Activated T-helper 17 cell treated with anti-CD3 and anti-CD28 coated beads, Interleukin-2, amount 50 U/mL, for 72 hours (primary cell): ENCODE data around the gene CALML4. TPM values are rescaled to one million over a fixed set of nuclear protein-coding genes. Genes with fewer than 3 reads are reported as not detected.
"Not testable (repeated sequence)": the region's sequence is repeated elsewhere in the genome, so short reads cannot be mapped to it uniquely, and the experiment has no call there.

Experiments
- ATAC-seq: fragments of 150-1000 bp; cut with Tn5 transposase; replicated peaks from 2 replicates; pipeline ENCODE4 v1.10.0; 2021; ENCODE audit warnings: mild to moderate bottlenecking, moderate library complexity
- H3K27ac Mint-ChIP-seq: one replicate; pipeline ENCODE4 v1.8.0; 2022; ENCODE audit warnings: mixed read lengths
- H3K27me3 Mint-ChIP-seq: one replicate; pipeline ENCODE4 v1.8.0; 2022; ENCODE audit warnings: mixed read lengths
- H3K36me3 Mint-ChIP-seq: one replicate; pipeline ENCODE4 v1.8.0; 2022; ENCODE audit warnings: low read depth, mild to moderate bottlenecking, mixed read lengths
- H3K4me1 Mint-ChIP-seq: one replicate; pipeline ENCODE4 v1.8.0; 2022; ENCODE audit warnings: mixed read lengths
- H3K4me3 Mint-ChIP-seq: one replicate; pipeline ENCODE4 v1.8.0; 2022; ENCODE audit warnings: mild to moderate bottlenecking, mixed read lengths
- H3K9me3 Mint-ChIP-seq: one replicate; pipeline ENCODE4 v1.8.0; 2022; ENCODE audit warnings: mixed read lengths
- total RNA-seq, 2 donors: library from RNA; stranded (reverse); gene quantifications; one replicate each; pipeline ENCODE4 v1.2.3, GENCODE V29; 2022

Gene CALML4
- total RNA-seq, 2 donors from 2014 or later, result 8.0 to 12.5 TPM

DNA sequence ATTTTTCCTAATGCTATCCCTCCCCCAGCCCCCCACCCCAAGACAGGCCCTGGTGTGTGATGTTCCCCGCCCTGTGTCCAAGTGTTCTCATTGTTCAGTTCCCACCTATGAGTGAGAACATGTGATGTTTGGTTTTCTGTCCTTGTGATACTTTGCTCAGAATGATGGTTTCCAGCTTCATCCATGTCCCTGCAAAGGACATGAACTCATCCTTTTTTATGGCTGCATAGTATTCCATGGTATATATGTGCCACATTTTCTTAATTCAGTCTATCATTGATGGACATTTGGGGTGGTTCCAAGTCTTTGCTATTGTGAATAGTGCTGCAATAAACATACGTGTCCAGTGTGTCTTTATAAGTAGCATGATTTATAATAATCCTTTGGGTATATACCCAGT lies 33.1 kb downstream of the CALML4 start:
- not testable (repeated sequence) for H3K27ac Mint-ChIP-seq, H3K9me3 Mint-ChIP-seq

GRCh38 chr15:68166847-68167246 lies 38.3 kb downstream of the CALML4 start:
- Mint-ChIP-seq H3K4me1 (no peaks in the 10 kb centered on the region), H3K9me3 (no peaks in the 10 kb centered on the region), H3K27me3 (no peaks in the 10 kb centered on the region), H3K36me3 (peaks cover 62% of the 10 kb centered on the region), H3K27ac (no peak overlapping the region), H3K4me3 (no peak overlapping the region)
- ATAC-seq, result no peak

More for the DNA sequence above, 33.1 kb downstream of the CALML4 start:
- not testable (repeated sequence) for H3K27me3 Mint-ChIP-seq, H3K4me3 Mint-ChIP-seq, H3K4me1 Mint-ChIP-seq, ATAC-seq
- H3K36me3 Mint-ChIP-seq, result peaks cover 60% of the 10 kb centered on the region

DNA sequence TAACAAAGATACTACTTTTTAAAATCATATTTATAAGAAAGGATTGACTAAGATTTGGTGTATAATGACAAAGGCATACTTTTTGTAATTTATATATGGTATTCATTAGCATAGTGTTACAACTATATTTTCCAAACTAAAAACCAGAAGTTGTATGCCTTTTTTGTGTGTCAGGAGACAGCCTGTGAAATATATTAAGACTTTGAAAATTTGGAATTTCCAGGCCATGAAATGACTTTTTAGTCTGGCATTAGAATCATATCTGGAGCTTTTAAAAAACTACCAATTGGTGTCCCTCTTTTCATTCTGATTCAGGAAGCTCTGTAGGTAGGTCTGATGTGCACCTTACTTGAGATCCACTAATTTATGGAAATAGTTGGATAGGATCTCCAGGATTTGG lies 41.9 kb downstream of the CALML4 start:
- H3K4me3 Mint-ChIP-seq, result no peak overlapping the region
- no peaks in the 10 kb centered on the region for H3K27me3 Mint-ChIP-seq
- ATAC-seq, result no peak
- peaks cover 52% of the 10 kb centered on the region for H3K36me3 Mint-ChIP-seq
- H3K27ac Mint-ChIP-seq, result no peak overlapping the region
- H3K4me1 Mint-ChIP-seq, result no peaks in the 10 kb centered on the region
- no peaks in the 10 kb centered on the region for H3K9me3 Mint-ChIP-seq

DNA sequence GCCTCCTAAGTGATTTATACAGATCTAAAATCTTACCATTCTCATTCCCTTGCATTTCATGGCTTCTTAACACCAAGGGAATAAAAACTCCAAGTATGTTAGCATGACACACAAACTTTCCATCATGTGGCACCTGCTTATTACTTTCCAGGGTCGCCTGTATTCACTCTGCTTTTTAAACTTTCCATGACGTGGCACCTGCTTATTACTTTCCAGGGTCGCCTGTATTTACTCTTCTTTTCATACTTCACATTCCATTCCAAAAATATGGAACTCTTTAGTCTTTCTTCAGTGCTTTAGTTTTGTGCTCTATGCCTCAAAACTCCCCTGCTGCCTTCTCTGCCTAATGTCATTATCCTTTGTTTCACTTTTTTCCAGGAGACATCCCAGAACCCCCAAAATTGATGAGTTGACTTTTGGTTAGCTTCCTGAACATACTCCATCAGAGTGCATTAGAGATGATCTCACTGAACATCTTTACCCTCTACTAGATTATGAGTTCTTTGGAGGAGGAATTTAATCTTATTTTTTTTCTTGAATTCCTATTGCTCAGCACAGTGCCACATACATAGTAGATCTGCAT lies 47.0 kb downstream of the CALML4 start:
- H3K4me3 Mint-ChIP-seq, result no peak overlapping the region
- no peaks in the 10 kb centered on the region for H3K9me3 Mint-ChIP-seq
- no peak overlapping the region for H3K27ac Mint-ChIP-seq
- peaks cover 12% of the 10 kb centered on the region for H3K36me3 Mint-ChIP-seq
- no peaks in the 10 kb centered on the region for H3K27me3 Mint-ChIP-seq
- ATAC-seq, result no peak
- H3K4me1 Mint-ChIP-seq, result peaks cover 5% of the 10 kb centered on the region

DNA sequence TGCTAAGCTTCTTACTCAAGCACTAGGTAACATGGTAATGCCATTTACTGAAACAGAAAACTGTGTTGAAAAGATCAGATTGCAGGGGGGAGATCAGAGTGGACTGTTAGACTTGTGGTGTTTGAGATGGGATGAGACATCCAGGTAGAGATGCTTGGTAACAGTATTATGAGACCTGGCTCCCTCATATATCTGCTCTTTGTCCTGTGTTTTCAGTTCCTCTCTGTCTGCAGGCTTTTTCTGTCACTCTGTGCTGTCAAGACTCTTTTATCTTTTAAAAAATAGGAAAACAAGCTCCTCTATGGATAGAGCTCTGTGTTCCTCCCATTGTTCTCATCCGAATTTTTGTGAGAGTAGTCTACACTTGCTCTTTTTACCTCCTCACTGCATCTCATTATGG lies 48.1 kb downstream of the CALML4 start:
- Mint-ChIP-seq H3K27me3 (no peaks in the 10 kb centered on the region), H3K27ac (no peak overlapping the region), H3K4me1 (peaks cover 5% of the 10 kb centered on the region), H3K36me3 (peaks cover 2% of the 10 kb centered on the region), H3K4me3 (no peak overlapping the region), H3K9me3 (no peaks in the 10 kb centered on the region)
- ATAC-seq, result no peak

DNA sequence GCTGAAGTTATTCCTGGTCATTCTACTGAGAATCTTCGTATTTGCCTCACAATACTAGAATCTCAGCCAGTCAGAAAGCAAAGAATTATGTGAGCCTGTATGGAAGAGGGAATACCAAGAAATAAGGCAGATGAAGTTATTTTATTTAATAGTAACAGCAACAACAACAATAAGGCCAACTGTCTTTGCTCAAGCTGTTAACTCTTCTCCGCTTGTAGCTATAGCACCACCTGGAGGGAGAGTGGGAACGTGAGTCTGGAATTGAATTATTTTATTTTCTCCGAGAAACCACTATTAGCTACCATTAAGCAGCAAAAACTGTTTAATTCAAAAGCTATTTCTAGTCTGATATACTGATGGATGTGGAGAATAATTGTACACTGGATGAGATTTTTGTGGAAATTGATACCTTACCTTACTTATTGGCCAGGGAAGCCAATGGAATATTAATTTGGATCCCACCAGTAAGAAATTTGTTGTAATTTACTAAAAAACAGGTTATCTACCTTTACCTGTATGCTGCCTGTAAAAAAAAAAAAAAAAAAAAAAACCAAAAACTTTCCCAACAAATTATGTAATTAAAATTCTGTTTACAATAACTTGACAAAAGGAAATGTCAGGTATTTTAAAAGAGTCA lies 50.1 kb downstream of the CALML4 start:
- Mint-ChIP-seq H3K4me1 (peaks cover 5% of the 10 kb centered on the region), H3K36me3 (peaks cover 13% of the 10 kb centered on the region), H3K27ac (no peak overlapping the region), H3K9me3 (no peaks in the 10 kb centered on the region), H3K27me3 (no peaks in the 10 kb centered on the region), H3K4me3 (no peak overlapping the region)
- no peak for ATAC-seq

DNA sequence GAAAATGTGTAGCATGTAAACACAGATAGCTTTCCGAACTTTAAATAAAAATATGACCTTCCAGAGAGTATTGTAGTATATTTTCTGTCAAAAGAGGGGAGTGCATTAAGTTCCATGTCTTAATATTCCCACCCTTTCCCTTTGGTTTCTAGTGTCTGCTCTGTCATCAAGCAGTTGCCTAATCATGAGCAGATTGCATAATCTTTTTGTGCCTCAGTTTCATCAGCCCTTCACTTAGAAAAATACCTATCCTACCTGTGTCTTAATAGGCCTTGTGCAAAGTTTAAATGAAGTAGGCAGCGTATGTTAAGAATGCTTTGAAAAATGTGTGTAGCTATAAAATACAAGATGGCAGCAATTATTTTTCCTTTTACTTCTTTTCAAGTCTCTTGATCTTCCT lies 52.8 kb downstream of the CALML4 start:
- Mint-ChIP-seq H3K9me3 (no peaks in the 10 kb centered on the region), H3K27me3 (no peaks in the 10 kb centered on the region), H3K27ac (no peak overlapping the region), H3K4me3 (no peak overlapping the region), H3K4me1 (peaks cover 12% of the 10 kb centered on the region), H3K36me3 (peaks cover 33% of the 10 kb centered on the region)
- no peak for ATAC-seq

- H3K27ac Mint-ChIP-seq, result no peak overlapping the region
- no peak overlapping the region for H3K4me3 Mint-ChIP-seq
- H3K4me1 Mint-ChIP-seq, result peaks cover 12% of the 10 kb centered on the region
- ATAC-seq, result no peak
- H3K27me3 Mint-ChIP-seq, result no peaks in the 10 kb centered on the region
- H3K9me3 Mint-ChIP-seq, result no peaks in the 10 kb centered on the region
- peaks cover 43% of the 10 kb centered on the region for H3K36me3 Mint-ChIP-seq
Observed at GRCh38 chr15:68151277-68151676, 53.9 kb downstream of the CALML4 start.

GRCh38 chr15:68150187-68150586 lies 54.9 kb downstream of the CALML4 start:
- no peak for ATAC-seq
- no peaks in the 10 kb centered on the region for H3K9me3 Mint-ChIP-seq

GRCh38 chr15:68149059-68149458 lies 56.1 kb downstream of the CALML4 start:
- peak overlapping the region; percentile 51 for H3K27ac Mint-ChIP-seq
- no peaks in the 10 kb centered on the region for H3K9me3 Mint-ChIP-seq
- H3K4me1 Mint-ChIP-seq, result peaks cover 10% of the 10 kb centered on the region
- no peaks in the 10 kb centered on the region for H3K27me3 Mint-ChIP-seq
- peak; percentile 52 for ATAC-seq
- H3K36me3 Mint-ChIP-seq, result peaks cover 56% of the 10 kb centered on the region
- no peak overlapping the region for H3K4me3 Mint-ChIP-seq

More at GRCh38 chr15:68150187-68150586, 54.9 kb downstream of the CALML4 start:
- no peak overlapping the region for H3K27ac Mint-ChIP-seq
- H3K4me3 Mint-ChIP-seq, result no peak overlapping the region
- H3K4me1 Mint-ChIP-seq, result peaks cover 12% of the 10 kb centered on the region
- peaks cover 50% of the 10 kb centered on the region for H3K36me3 Mint-ChIP-seq
- no peaks in the 10 kb centered on the region for H3K27me3 Mint-ChIP-seq

DNA sequence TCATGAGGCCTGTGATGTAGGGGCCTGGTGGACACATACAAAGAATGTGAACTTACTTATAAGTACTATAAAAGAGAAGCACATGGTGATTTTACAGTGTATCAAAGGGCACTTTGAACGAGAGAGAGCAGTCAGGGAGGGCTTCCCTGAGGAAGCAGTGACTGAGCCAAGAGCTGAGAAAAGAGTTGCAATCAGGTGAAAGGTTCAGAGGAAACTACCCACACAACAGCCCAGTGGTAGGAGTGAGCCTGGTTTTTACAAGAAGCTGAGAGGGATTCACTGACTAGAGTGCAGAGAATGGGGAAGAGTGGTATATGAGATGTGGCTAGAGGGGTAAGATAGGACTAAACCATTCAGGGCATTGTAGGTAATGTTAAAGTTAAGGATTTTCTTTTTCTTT lies 57.1 kb downstream of the CALML4 start:
- Mint-ChIP-seq H3K27me3 (no peaks in the 10 kb centered on the region), H3K27ac (no peak overlapping the region), H3K9me3 (no peaks in the 10 kb centered on the region), H3K4me3 (no peak overlapping the region), H3K4me1 (peaks cover 14% of the 10 kb centered on the region), H3K36me3 (peaks cover 63% of the 10 kb centered on the region)
- ATAC-seq, result no peak

GRCh38 chr15:68145706-68146105 lies 59.4 kb downstream of the CALML4 start:
- H3K27me3 Mint-ChIP-seq, result no peaks in the 10 kb centered on the region
- H3K27ac Mint-ChIP-seq, result no peak overlapping the region

GRCh38 chr15:68143785-68144184 lies 61.3 kb downstream of the CALML4 start:
- no peak for ATAC-seq
- Mint-ChIP-seq H3K27ac (no peak overlapping the region), H3K36me3 (peaks cover 56% of the 10 kb centered on the region), H3K4me3 (no peak overlapping the region), H3K4me1 (peaks cover 13% of the 10 kb centered on the region), H3K27me3 (no peaks in the 10 kb centered on the region), H3K9me3 (no peaks in the 10 kb centered on the region)

More at GRCh38 chr15:68145706-68146105, 59.4 kb downstream of the CALML4 start:
- no peak for ATAC-seq
- Mint-ChIP-seq H3K36me3 (peaks cover 65% of the 10 kb centered on the region), H3K4me3 (no peak overlapping the region), H3K9me3 (no peaks in the 10 kb centered on the region), H3K4me1 (peaks cover 14% of the 10 kb centered on the region)

- Mint-ChIP-seq H3K9me3 (no peaks in the 10 kb centered on the region), H3K36me3 (peaks cover 56% of the 10 kb centered on the region), H3K27ac (no peak overlapping the region), H3K4me1 (peaks cover 13% of the 10 kb centered on the region), H3K4me3 (no peak overlapping the region), H3K27me3 (no peaks in the 10 kb centered on the region)
- ATAC-seq, result no peak
Observed at GRCh38 chr15:68143129-68143528, 62.0 kb downstream of the CALML4 start.
